ENCODE data around the gene IP6K1. TPM values are rescaled to one million over a fixed set of nuclear protein-coding genes. Genes with fewer than 3 reads are reported as not detected.

Gene IP6K1
- total and polyA plus RNA-seq, 4 donors, result 16.1 to 54.9 (median 32.5) TPM

GRCh38 chr3:49709852-49710251 is 76.5 kb downstream of the IP6K1 start:
- DNase-seq (no peak), ATAC-seq (ENCODE audit: insufficient read depth, low FRiP score) (no peak)
- 93 to 99% methylated on average over 8 of the region's 8 CpGs for WGBS, 2 donors
- Histone ChIP-seq H3K4me1 (ENCODE audit: control insufficient read depth in 5 of 5, insufficient read depth in 5 of 5, low read length in 5 of 5) (peaks cover 0 to 3% (median 0%) of the 10 kb centered on the region in 5 donors), H3K9me3 (ENCODE audit: control insufficient read depth in 4 of 4, insufficient read depth in 3 of 4, low read length in 3 of 4) (no peaks in the 10 kb centered on the region), H3K27ac (ENCODE audit: low read depth in 1 of 2, low read length in 1 of 2) (no peak overlapping the region), H3K9ac (ENCODE audit: insufficient read depth in 1 of 2, low read length in 2 of 2) (no peak overlapping the region), H3K36me3 (ENCODE audit: control insufficient read depth in 4 of 4, insufficient read depth in 4 of 4, low read length in 4 of 4) (peaks cover 0 to 33% (median 9%) of the 10 kb centered on the region in 4 donors), H3K27me3 (ENCODE audit: control insufficient read depth in 3 of 3, insufficient read depth in 3 of 3, low read length in 2 of 3) (no peaks in the 10 kb centered on the region), H3K4me3 (no peak overlapping the region)
- no peak for TF ChIP-seq CTCF (IDR thresholded peaks at IDR 0.05; ENCODE audit: control extremely low read depth, extremely low read depth)

- Histone ChIP-seq H3K27ac (ENCODE audit: low read depth in 1 of 2, low read length in 1 of 2) (no peak overlapping the region), H3K4me1 (ENCODE audit: control insufficient read depth in 5 of 5, insufficient read depth in 5 of 5, low read length in 5 of 5) (peaks cover 0 to 5% (median 0%) of the 10 kb centered on the region in 5 donors), H3K9me3 (ENCODE audit: control insufficient read depth in 4 of 4, insufficient read depth in 3 of 4, low read length in 3 of 4) (no peaks in the 10 kb centered on the region), H3K27me3 (ENCODE audit: control insufficient read depth in 3 of 3, insufficient read depth in 3 of 3, low read length in 2 of 3) (no peaks in the 10 kb centered on the region), H3K4me3 (no peak overlapping the region), H3K9ac (ENCODE audit: insufficient read depth in 1 of 2, low read length in 2 of 2) (no peak overlapping the region), H3K36me3 (ENCODE audit: control insufficient read depth in 4 of 4, insufficient read depth in 4 of 4, low read length in 4 of 4) (peaks cover 0 to 42% (median 22%) of the 10 kb centered on the region in 4 donors)
- DNase-seq, result no peak
- no peak for ATAC-seq (ENCODE audit: insufficient read depth, low FRiP score)
- no peak for TF ChIP-seq CTCF (IDR thresholded peaks at IDR 0.05; ENCODE audit: control extremely low read depth, extremely low read depth)
- WGBS, 2 donors, result 85 to 87% methylated on average over 4 of the region's 4 CpGs
These were observed 79.2 kb downstream of the IP6K1 start for GRCh38 chr3:49707113-49707480.

- no peaks in the 10 kb centered on the region for H3K27me3 ChIP-seq (ENCODE audit: control insufficient read depth in 3 of 3, insufficient read depth in 3 of 3, low read length in 2 of 3)
- no peak for ATAC-seq (ENCODE audit: insufficient read depth, low FRiP score)
- 93 to 94% methylated on average over 9 of the region's 9 CpGs for WGBS, 2 donors
- no peak overlapping the region for H3K27ac ChIP-seq (ENCODE audit: low read depth in 1 of 2, low read length in 1 of 2)
- no peaks in the 10 kb centered on the region for H3K9me3 ChIP-seq (ENCODE audit: control insufficient read depth in 4 of 4, insufficient read depth in 3 of 4, low read length in 3 of 4)
- DNase-seq, result no peak
- H3K4me1 ChIP-seq (ENCODE audit: control insufficient read depth in 5 of 5, insufficient read depth in 5 of 5, low read length in 5 of 5), result peaks cover 0 to 5% (median 0%) of the 10 kb centered on the region in 5 donors
- no peak for TF ChIP-seq CTCF (IDR thresholded peaks at IDR 0.05; ENCODE audit: control extremely low read depth, extremely low read depth)
- no peak overlapping the region for H3K4me3 ChIP-seq
- peaks cover 0 to 47% (median 22%) of the 10 kb centered on the region in 4 donors for H3K36me3 ChIP-seq (ENCODE audit: control insufficient read depth in 4 of 4, insufficient read depth in 4 of 4, low read length in 4 of 4)
- no peak overlapping the region for H3K9ac ChIP-seq (ENCODE audit: insufficient read depth in 1 of 2, low read length in 2 of 2)
These were observed 79.8 kb downstream of the IP6K1 start for GRCh38 chr3:49706456-49707112.
